Measurements from ENCODE around the gene IQGAP3. TPM values are rescaled to one million over a fixed set of nuclear protein-coding genes. Genes with fewer than 3 reads are reported as not detected.
"Not testable (repeated sequence)": the region's sequence is repeated elsewhere in the genome, so short reads cannot be mapped to it uniquely, and the experiment has no call there.

IQGAP3 gene
- total RNA-seq, 1 donor from 2014 or later: 4.6 TPM

GRCh38 chr1:156595016-156595415, 22.7 kb upstream of the IQGAP3 start:
- no peak for DNase-seq (ENCODE audit: low spot score)

GRCh38 chr1:156594190-156594589, 21.8 kb upstream of the IQGAP3 start:
- no peak for DNase-seq (ENCODE audit: low spot score)

GRCh38 chr1:156593661-156593989, 21.3 kb upstream of the IQGAP3 start:
- DNase-seq (ENCODE audit: low spot score): no peak

GRCh38 chr1:156592910-156593660, 20.7 kb upstream of the IQGAP3 start:
- no peak for DNase-seq (ENCODE audit: low spot score)

GRCh38 chr1:156592158-156592909, 20.0 kb upstream of the IQGAP3 start:
- no peak for DNase-seq (ENCODE audit: low spot score)

- DNase-seq (ENCODE audit: low spot score): peak; percentile 77
These were observed 19.2 kb upstream of the IQGAP3 start, which contains the start of gene NAXE for GRCh38 chr1:156591432-156592157. TSS of gene NAXE (plus strand) at chr1:156591776. CDS start at chr1:156591805, 29 bp downstream.

- DNase-seq (ENCODE audit: low spot score): no peak
These were observed 18.7 kb upstream of the IQGAP3 start for GRCh38 chr1:156591181-156591431.

- no peak for DNase-seq (ENCODE audit: low spot score)
These were observed 18.2 kb upstream of the IQGAP3 start for GRCh38 chr1:156590326-156591180.

GRCh38 chr1:156589546-156589945, 17.2 kb upstream of the IQGAP3 start:
- no peak for DNase-seq (ENCODE audit: low spot score)

- not testable (repeated sequence) for DNase-seq (ENCODE audit: low spot score)
These were observed 15.6 kb upstream of the IQGAP3 start for GRCh38 chr1:156587927-156588326.

- DNase-seq (ENCODE audit: low spot score): no peak
These were observed 14.6 kb upstream of the IQGAP3 start for GRCh38 chr1:156586892-156587477.

GRCh38 chr1:156586323-156586722, 14.0 kb upstream of the IQGAP3 start:
- no peak for DNase-seq (ENCODE audit: low spot score)

- no peak for DNase-seq (ENCODE audit: low spot score)
These were observed 12.4 kb upstream of the IQGAP3 start for GRCh38 chr1:156584813-156585212.

GRCh38 chr1:156583821-156584622, 11.7 kb upstream of the IQGAP3 start:
- peak; percentile 79 for DNase-seq (ENCODE audit: low spot score)

- no peak for DNase-seq (ENCODE audit: low spot score)
These were observed 10.1 kb upstream of the IQGAP3 start for GRCh38 chr1:156582388-156583017.

GRCh38 chr1:156581661-156582387, 9.5 kb upstream of the IQGAP3 start:
- DNase-seq (ENCODE audit: low spot score): no peak

- no peak for DNase-seq (ENCODE audit: low spot score)
These were observed 7.1 kb upstream of the IQGAP3 start, which contains the start of gene TTC24 for GRCh38 chr1:156579472-156579871. TSS of gene TTC24 (plus strand) at chr1:156579723. CDS start at chr1:156581365, 1,642 bp downstream.

- DNase-seq (ENCODE audit: low spot score): no peak
These were observed 5.7 kb upstream of the IQGAP3 start for GRCh38 chr1:156578055-156578454.

GRCh38 chr1:156577550-156577949, 5.2 kb upstream of the IQGAP3 start:
- no peak for DNase-seq (ENCODE audit: low spot score)

Measured in umbilical cord (tissue), 2 donors.